ENCODE data around the gene CD72. TPM values are rescaled to one million over a fixed set of nuclear protein-coding genes. Genes with fewer than 3 reads are reported as not detected.
A peak's percentile ranks its signal among the peaks of the same experiment; 100 is the strongest.

CD72 gene
- total RNA-seq, 1 experiment from 2014 or later = 1.6 TPM

- peak; percentile 78 for DNase-seq (ENCODE audit: unreplicated experiment)
- H3K4me1 Mint-ChIP-seq (ENCODE audit: insufficient read depth, unreplicated experiment) = peaks cover 28% of the 10 kb centered on the region
- peak within 1 kb of the TSS; percentile 99 for H3K27ac Mint-ChIP-seq (ENCODE audit: low read depth, unreplicated experiment)
- H3K36me3 Mint-ChIP-seq (ENCODE audit: insufficient read depth, unreplicated experiment) = peaks cover 23% of the 10 kb centered on the region
- H3K4me3 Mint-ChIP-seq (ENCODE audit: unreplicated experiment) = peak within 1 kb of the TSS; percentile 97
- H3K9me3 Mint-ChIP-seq (ENCODE audit: unreplicated experiment) = no peaks in the 10 kb centered on the region
- no peak for TF ChIP-seq CTCF (IDR thresholded peaks at IDR 0.05; ENCODE audit: unreplicated experiment)
- ChIA-PET CTCF (interaction anchor here (0.6 to 1.8 kb wide), 8 partner anchors 9 to 460 kb away, joined by 3 to 7 read pairs (median 5); no protein-coding TSS in a partner anchor), POLR2A (interaction anchor here (0.6 to 3.9 kb wide), 18 partner anchors 35 to 967 kb away, joined by 3 to 63 read pairs (median 4); partner anchors contain the start of genes ARHGEF39, CCDC107, CREB3 and GBA2)
- BruUV-seq (replicated peaks) = no TSS peak
- no peaks in the 10 kb centered on the region for H3K27me3 Mint-ChIP-seq (ENCODE audit: insufficient read depth, unreplicated experiment)
- intact Hi-C loops (cut with micrococcal nuclease) = loop anchor here (1.0 to 10.0 kb wide), 4 partner anchors 40 to 490 kb away; partner anchors contain the start of genes ATOSB, CCDC107, CREB3 and RMRP
Observed at GRCh38 chr9:35604578-35605350, 13.4 kb downstream of the CD72 start, which contains the start of gene TESK1. Gene TESK1, plus strand, starts transcription at chr9:35605262. Its CDS starts 358 bp downstream, at chr9:35605620.

- peak; percentile 69 for TF ChIP-seq CTCF (IDR thresholded peaks at IDR 0.05; ENCODE audit: unreplicated experiment)
- intact Hi-C loops (cut with micrococcal nuclease) = loop anchor here (1.0 to 10.0 kb wide), 5 partner anchors 40 to 489 kb away; partner anchors contain the start of genes ATOSB, CCDC107, CREB3 and RMRP
- Mint-ChIP-seq H3K27ac (ENCODE audit: low read depth, unreplicated experiment) (peak overlapping the region; percentile 99), H3K4me3 (ENCODE audit: unreplicated experiment) (peak overlapping the region; percentile 97), H3K4me1 (ENCODE audit: insufficient read depth, unreplicated experiment) (peaks cover 28% of the 10 kb centered on the region), H3K36me3 (ENCODE audit: insufficient read depth, unreplicated experiment) (peaks cover 17% of the 10 kb centered on the region), H3K27me3 (ENCODE audit: insufficient read depth, unreplicated experiment) (no peaks in the 10 kb centered on the region), H3K9me3 (ENCODE audit: unreplicated experiment) (no peaks in the 10 kb centered on the region)
- CTCF ChIA-PET = interaction anchor here (0.6 to 1.8 kb wide), 22 partner anchors 9 to 484 kb away, joined by 3 to 7 read pairs (median 3); partner anchors contain the start of genes CCDC107 and RMRP
- POLR2A ChIA-PET = interaction anchor here (0.5 to 3.9 kb wide), 25 partner anchors 11 to 524 kb away, joined by 3 to 63 read pairs (median 5); partner anchors contain the start of genes ATOSB, CCDC107, CREB3 and GBA2
- BruUV-seq (replicated peaks) = no TSS peak
- DNase-seq (ENCODE audit: unreplicated experiment) = peak; percentile 99
Observed at GRCh38 chr9:35603986-35604577, 14.1 kb downstream of the CD72 start.

DNA sequence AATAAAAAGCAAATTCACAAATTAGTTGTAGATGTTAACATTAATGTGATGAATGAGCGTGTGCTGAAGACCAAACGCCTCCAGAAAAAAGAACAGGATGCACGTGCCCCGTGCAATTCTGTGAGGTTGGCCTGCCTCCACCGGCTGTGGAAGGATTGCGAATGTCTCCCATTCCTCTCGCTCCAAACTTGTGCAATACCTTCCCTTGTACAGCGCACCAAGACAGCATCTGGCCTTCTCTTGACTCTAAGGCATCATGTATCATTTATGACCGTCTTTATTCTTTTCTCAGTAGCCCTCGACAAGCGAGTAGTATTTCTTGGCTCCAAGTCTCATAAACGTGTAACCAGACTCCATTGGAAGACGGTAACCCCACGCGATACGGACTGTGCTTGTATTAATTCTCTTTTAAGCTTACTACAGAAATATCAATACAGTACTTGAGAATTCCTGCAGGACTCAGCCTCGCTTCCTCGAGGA is 14.7 kb downstream of the CD72 start:
- H3K27ac Mint-ChIP-seq (ENCODE audit: low read depth, unreplicated experiment) = peak overlapping the region; percentile 99
- BruUV-seq (replicated peaks) = TSS peak; percentile 77
- peak; percentile 79 for DNase-seq (ENCODE audit: unreplicated experiment)
- no peaks in the 10 kb centered on the region for H3K27me3 Mint-ChIP-seq (ENCODE audit: insufficient read depth, unreplicated experiment)
- intact Hi-C loops (cut with micrococcal nuclease) = loop anchor here (2.0 to 10.0 kb wide), 3 partner anchors 54 to 489 kb away; partner anchors contain the start of genes ATOSB, CCDC107 and RMRP
- no peaks in the 10 kb centered on the region for H3K9me3 Mint-ChIP-seq (ENCODE audit: unreplicated experiment)
- CTCF ChIA-PET = interaction anchor here (0.6 to 1.8 kb wide), 21 partner anchors 19 to 483 kb away, joined by 3 to 7 read pairs (median 3); partner anchors contain the start of genes CCDC107 and RMRP
- POLR2A ChIA-PET = interaction anchor here (0.5 to 3.9 kb wide), 18 partner anchors 12 to 523 kb away, joined by 3 to 63 read pairs (median 5); partner anchors contain the start of genes ATOSB, CCDC107, CREB3 and GBA2
- TF ChIP-seq CTCF (IDR thresholded peaks at IDR 0.05; ENCODE audit: unreplicated experiment) = no peak
- peaks cover 28% of the 10 kb centered on the region for H3K4me1 Mint-ChIP-seq (ENCODE audit: insufficient read depth, unreplicated experiment)
- H3K4me3 Mint-ChIP-seq (ENCODE audit: unreplicated experiment) = peak overlapping the region; percentile 97
- H3K36me3 Mint-ChIP-seq (ENCODE audit: insufficient read depth, unreplicated experiment) = peaks cover 17% of the 10 kb centered on the region

Measured in MCF 10A (cell line).